IMR-90 (cell line): ENCODE data around the gene FYB2. TPM values are rescaled to one million over a fixed set of nuclear protein-coding genes. Genes with fewer than 3 reads are reported as not detected.

Experiments
- ATAC-seq: fragments of 200-7000 bp; cut with Tn5 transposase; 2 replicates; pipeline ENCODE4 v1.9.1; 2020; ENCODE audit warnings: low read depth, mild to moderate bottlenecking, moderate library complexity
- BruUV-seq: library from RNA; stranded (reverse); fragments of 400-500 nt; replicated peaks from 2 replicates; lab custom pipeline; 2021; lab: Mats Ljungman, UMichigan
- CTCF ChIA-PET: fragments of 300-600 bp; formaldehyde crosslinking; extraction: SDS; loops from one replicate; lab custom pipeline; 2021; ENCODE audit warnings: antibody characterized with exemption; lab: Yijun Ruan, JAX
- POLR2A ChIA-PET: fragments of 300-600 bp; sonication (Branson Sonifier 250); formaldehyde crosslinking; loops from one replicate; lab custom pipeline; 2022; ENCODE audit warnings: antibody characterized with exemption; ENCODE audit not compliant: unreplicated experiment; lab: Charles Lee
- DNase-seq: peaks from one replicate; pipeline ENCODE4 v3.0.0; 2013
- H2AFZ ChIP-seq: replicated peaks from 2 replicates; pipeline ENCODE3; 2013; ENCODE audit warnings: low read length, mild to moderate bottlenecking; ENCODE audit not compliant: poor library complexity
- H2AK5ac ChIP-seq: 2 replicates; pipeline ENCODE4 v1.6.1; 2013; ENCODE audit warnings: low read depth, low read length, inconsistent platforms
- H2AK9ac ChIP-seq: replicated peaks from 2 replicates; pipeline ENCODE3; 2013; ENCODE audit warnings: mild to moderate bottlenecking, low read depth, low read length, moderate library complexity; ENCODE audit not compliant: poor library complexity
- H2BK120ac ChIP-seq: 2 replicates; pipeline ENCODE4 v1.6.1; 2013; ENCODE audit warnings: low read depth, low read length, inconsistent platforms
- H2BK15ac ChIP-seq: 3 replicates; pipeline ENCODE4 v1.6.1; 2013; ENCODE audit warnings: low read depth, low read length, inconsistent platforms
- H2BK20ac ChIP-seq: 2 replicates; pipeline ENCODE4 v1.6.1; 2013; ENCODE audit warnings: low read depth, mild to moderate bottlenecking, inconsistent platforms, low read length, moderate library complexity
- H2BK5ac ChIP-seq: 2 replicates; pipeline ENCODE4 v1.6.1; 2013; ENCODE audit warnings: mild to moderate bottlenecking, low read depth, low read length, inconsistent platforms; ENCODE audit not compliant: poor library complexity, severe bottlenecking
- H3K14ac ChIP-seq: replicated peaks from 2 replicates; pipeline ENCODE4 v1.6.1; 2013; ENCODE audit warnings: low read depth, low read length, inconsistent platforms
- H3K18ac ChIP-seq: 2 replicates; pipeline ENCODE4 v1.6.1; 2013; ENCODE audit warnings: low read depth, low read length, control low read depth
- H3K23ac ChIP-seq: 2 replicates; pipeline ENCODE4 v1.6.1; 2013; ENCODE audit warnings: low read depth, low read length, inconsistent platforms
- H3K27ac ChIP-seq: 2 replicates; pipeline ENCODE4 v1.5.1; 2013; ENCODE audit warnings: mild to moderate bottlenecking, control low read depth, low read length; ENCODE audit not compliant: insufficient read depth
- H3K27me3 ChIP-seq: 2 replicates; pipeline ENCODE4 v1.6.1; 2013; ENCODE audit warnings: low read length; ENCODE audit not compliant: control insufficient read depth, insufficient read depth
- H3K36me3 ChIP-seq: 2 replicates; pipeline ENCODE4 v1.6.1; 2013; ENCODE audit warnings: low read length, mixed read lengths; ENCODE audit not compliant: control insufficient read depth, insufficient read depth
- H3K4ac ChIP-seq: 2 replicates; pipeline ENCODE4 v1.6.1; 2013; ENCODE audit warnings: low read depth, low read length, inconsistent platforms
- H3K4me1 ChIP-seq: 2 replicates; pipeline ENCODE4 v1.6.1; 2013; ENCODE audit warnings: low read length, mixed read lengths; ENCODE audit not compliant: control insufficient read depth, insufficient read depth
- H3K4me2 ChIP-seq: 2 replicates; pipeline ENCODE4 v1.6.1; 2013; ENCODE audit warnings: low read depth, mild to moderate bottlenecking, control low read depth, low read length, moderate library complexity
- H3K4me3 ChIP-seq: 2 replicates; pipeline ENCODE4 v1.5.1; 2013; ENCODE audit warnings: low read depth, mild to moderate bottlenecking, control low read depth, low read length, moderate library complexity; ENCODE audit not compliant: insufficient read depth
- H3K56ac ChIP-seq: 2 replicates; pipeline ENCODE4 v1.6.1; 2013; ENCODE audit warnings: low read length, inconsistent platforms; ENCODE audit not compliant: insufficient read depth; ENCODE audit errors: extremely low read depth
- H3K79me1 ChIP-seq, 2 experiments: 2 replicates each; pipeline ENCODE4 v1.6.1; 2013; ENCODE audit warnings: low read length in 2 of 2, inconsistent platforms in 1 of 2, low read depth in 1 of 2
- H3K9ac ChIP-seq: 2 replicates; pipeline ENCODE4 v1.6.1; 2013; ENCODE audit warnings: low read depth, low read length, control low read depth
- H3K9me1 ChIP-seq: 2 replicates; pipeline ENCODE4 v1.6.1; 2013; ENCODE audit warnings: low read length, inconsistent platforms; ENCODE audit not compliant: insufficient read depth
- H3K9me3 ChIP-seq: 2 replicates; pipeline ENCODE4 v1.6.1; 2013; ENCODE audit warnings: low read length; ENCODE audit not compliant: control insufficient read depth, insufficient read depth
- H4K20me1 ChIP-seq: 2 replicates; pipeline ENCODE4 v1.6.1; 2013; ENCODE audit warnings: low read length, inconsistent platforms; ENCODE audit not compliant: insufficient read depth
- H4K5ac ChIP-seq: 2 replicates; pipeline ENCODE4 v1.6.1; 2013; ENCODE audit warnings: mild to moderate bottlenecking, low read depth, low read length, control low read depth
- H4K8ac ChIP-seq, 2 experiments: 2 replicates each; pipeline ENCODE4 v1.6.1; 2013; ENCODE audit warnings: low read depth in 2 of 2, low read length in 2 of 2, control low read depth in 1 of 2, inconsistent platforms in 1 of 2
- H4K91ac ChIP-seq: 2 replicates; pipeline ENCODE4 v1.6.1; 2013; ENCODE audit warnings: low read depth, low read length, inconsistent platforms; ENCODE audit not compliant: insufficient read depth
- CTCF ChIP-seq: conservative IDR thresholded peaks from 2 replicates; pipeline ENCODE4 v1.5.1; 2012; ENCODE audit warnings: mild to moderate bottlenecking, low read depth, low read length, improper control_type of control experiment
- FOS ChIP-seq: fragments of 150-350 bp; IDR thresholded peaks from 2 replicates; pipeline ENCODE4 v1.6.1; 2016; ENCODE audit warnings: low read depth, low read length
- MXI1 ChIP-seq: IDR thresholded peaks from 2 replicates; pipeline ENCODE4 v1.6.1; 2012; ENCODE audit warnings: low read depth, mild to moderate bottlenecking, low read length, moderate library complexity, borderline replicate concordance
- POLR2A ChIP-seq: IDR thresholded peaks from 2 replicates; pipeline ENCODE4 v1.6.1; 2012; ENCODE audit warnings: mild to moderate bottlenecking, low read depth, low read length
- RAD21 ChIP-seq: IDR thresholded peaks from 2 replicates; pipeline ENCODE4 v1.6.1; 2012; ENCODE audit warnings: low read length, improper control_type of control experiment
- RCOR1 ChIP-seq: IDR thresholded peaks from 2 replicates; pipeline ENCODE4 v1.6.1; 2012; ENCODE audit warnings: mild to moderate bottlenecking, low read length, improper control_type of control experiment; ENCODE audit not compliant: insufficient replicate concordance
- USF2 ChIP-seq: fragments of 150-350 bp; IDR thresholded peaks from 2 replicates; pipeline ENCODE4 v1.6.1; 2017; ENCODE audit warnings: mild to moderate bottlenecking, antibody characterized with exemption, low read length, low read depth
- whole genome bisulfite sequencing, 2 experiments: methylation state at CpG; one replicate each; pipeline versions ENCODE4 v1.1.5 to v1.1.7; 2013; ENCODE audit warnings: missing lambda C conversion rate in 2 of 2; ENCODE audit not compliant: insufficient read length in 1 of 2; ENCODE audit errors: extremely low coverage in 2 of 2; 5-methylcytosine and 5-hydroxymethylcytosine counted together
- dilution Hi-C: fragments of 300-500 bp; cut with HindIII; formaldehyde crosslinking; loops from one replicate; pipeline ENCODE4 v1.14.3; 2018; ENCODE audit warnings: low sequenced_read_pairs; ENCODE audit not compliant: unreplicated experiment
- in situ Hi-C: fragments of 300-500 bp; cut with MboI; formaldehyde crosslinking; loops from 3 replicates; pipeline ENCODE4 v1.14.3; 2019; ENCODE audit warnings: low sequenced_read_pairs, inconsistent platforms, mixed read lengths
- intact Hi-C: fragments of 100-400 bp; cut with micrococcal nuclease; formaldehyde crosslinking; loops from 2 replicates; pipeline ENCODE4 v1.10.0; 2022
- polyA plus RNA-seq, 3 experiments: library from polyadenylated mRNA; depleted of rRNA; stranded (reverse); fragments of >200 nt; gene quantifications; 2 replicates each; pipeline ENCODE4 v1.2.3, GENCODE V29; 2012; ENCODE audit warnings: low replicate concordance in 1 of 3
- total RNA-seq: library from RNA; depleted of rRNA; stranded (reverse); fragments of >200 nt; gene quantifications from 2 replicates; pipeline ENCODE4 v1.2.3, GENCODE V29; 2012

Gene FYB2
- total and polyA plus RNA-seq, 2 of the 4 experiments (the other 2 are of a cell fraction), result under 0.01 TPM; not detected in 1

GRCh38 chr1:56676571-56677035 lies 142.6 kb downstream of the FYB2 start:
- ATAC-seq, result peak; percentile 99
- no peaks in the 10 kb centered on the region for H3K9me1 ChIP-seq
- no peak overlapping the region for H3K56ac ChIP-seq
- no peaks in the 10 kb centered on the region for H3K27me3 ChIP-seq
- H3K4me3 ChIP-seq, result no peak overlapping the region
- no peak overlapping the region for H4K8ac ChIP-seq
- H3K9ac ChIP-seq, result no peak overlapping the region
- H3K18ac ChIP-seq, result no peak overlapping the region
- no peak overlapping the region for H2AK5ac ChIP-seq
- dilution Hi-C loops (no loop called here), intact Hi-C loops (no loop called here), in situ Hi-C loops (no loop called here)
- TF ChIP-seq POLR2A (no peak), FOS (peak; percentile 81), MXI1 (no peak), USF2 (peak; percentile 47), CTCF (no peak), RCOR1 (no peak), RAD21 (no peak)
- ChIA-PET POLR2A (no interaction called here), CTCF (interaction anchor here (1.2 kb wide), 1 partner anchor 12 kb away, joined by 3 read pairs; no protein-coding TSS in a partner anchor)
- H3K4ac ChIP-seq, result no peak overlapping the region
- no peak overlapping the region for H3K4me2 ChIP-seq
- no peak overlapping the region for H2BK15ac ChIP-seq
- no peak overlapping the region for H3K27ac ChIP-seq
- no peaks in the 10 kb centered on the region for H3K79me1 ChIP-seq
- no peaks in the 10 kb centered on the region for H3K9me3 ChIP-seq
- no peaks in the 10 kb centered on the region for H4K20me1 ChIP-seq
- no peak overlapping the region for H2BK120ac ChIP-seq
- H2BK20ac ChIP-seq, result 0 out of 2 replicates have a peak overlapping the region, but pooled peaks have one; percentile 2
- H2BK5ac ChIP-seq, result no peak overlapping the region
- BruUV-seq, result no TSS peak
- H3K23ac ChIP-seq, result no peak overlapping the region
- H3K14ac ChIP-seq, result no peak overlapping the region
- H3K36me3 ChIP-seq, result no peaks in the 10 kb centered on the region
- no peak overlapping the region for H4K5ac ChIP-seq
- H2AFZ ChIP-seq, result no peak overlapping the region
- peak; percentile 95 for DNase-seq
- H4K91ac ChIP-seq, result no peak overlapping the region
- H2AK9ac ChIP-seq, result no peak overlapping the region
- no peaks in the 10 kb centered on the region for H3K4me1 ChIP-seq
- WGBS, 2 experiments, result no CpG with 5 or more reads among the region's 2 CpGs
